Gastrocnemius medialis (tissue), 4 donors: Measurements from ENCODE around the gene DIP2C.

Source experiments
- CTCF ChIP-seq, 5 experiments: fragments of 450-650 bp in 3 of 5; fragments of 200-600 bp in 2 of 5; sonication (generic) in 2 of 5; IDR thresholded peaks in 4 of 5; conservative IDR thresholded peaks in 1 of 5; 1 replicate in 4 of 5; 2 replicates in 1 of 5; pipeline ENCODE4 v1.5.1; 2016 to 2019; ENCODE audit warnings: antibody characterized with exemption in 5 of 5, mild to moderate bottlenecking in 3 of 5, moderate library complexity in 3 of 5
- POLR2A ChIP-seq, 2 donors: fragments of 450-650 bp; IDR thresholded peaks; one replicate each; pipeline ENCODE4 v1.6.1; 2017; ENCODE audit warnings: antibody characterized with exemption in 2 of 2, mild to moderate bottlenecking in 2 of 2, moderate library complexity in 2 of 2

DNA sequence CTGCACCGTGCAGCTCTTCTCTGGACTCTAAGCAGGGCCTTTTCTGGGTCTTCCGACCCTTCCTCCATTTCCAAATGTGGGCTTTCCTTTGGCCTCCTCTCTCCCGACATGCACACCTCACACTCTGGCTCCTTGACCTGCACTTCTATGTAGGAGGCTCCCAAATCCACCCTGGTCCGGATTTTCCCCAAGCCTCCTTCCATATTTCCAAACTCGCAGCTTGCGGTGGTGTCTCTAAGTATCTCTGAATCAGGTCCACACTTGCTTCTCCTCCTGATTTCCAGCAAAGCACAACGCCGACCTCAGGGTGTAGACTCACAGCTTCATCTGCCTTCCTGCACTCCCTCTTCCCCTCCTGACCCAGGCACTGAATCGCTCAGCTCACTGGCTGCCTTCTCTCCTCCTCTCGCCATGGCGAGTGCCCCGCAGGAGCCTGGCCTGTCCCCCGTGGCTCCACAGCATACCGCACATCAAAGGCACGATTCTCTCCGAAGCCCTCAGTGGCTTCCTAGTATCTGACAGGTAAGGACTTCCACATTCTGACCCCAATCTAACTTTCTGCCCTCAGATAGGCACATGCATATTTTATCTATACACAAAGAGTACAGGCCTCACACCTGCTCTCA, 27.8 kb downstream of the DIP2C start:
- TF ChIP-seq CTCF (IDR thresholded peaks at IDR 0.05 in 4 of 5, conservative IDR thresholded peaks at IDR 0.05 in 1 of 5) (no peak), POLR2A (IDR thresholded peaks at IDR 0.05) (no peak)
